Jurkat, Clone E6-1 (cell line): ENCODE results near the gene MSS51.
"Not testable (repeated sequence)": the region's sequence is repeated elsewhere in the genome, so short reads cannot be mapped to it uniquely, and the experiment has no call there.

Source experiments
- DNase-seq: peaks from one replicate; pipeline ENCODE4 v3.0.0-alpha.2; 2011; ENCODE audit warnings: low read depth, low spot score
- H3K4me3 ChIP-seq: 2 replicates; pipeline ENCODE4 v1.5.1; 2011; ENCODE audit warnings: mild to moderate bottlenecking, low read length, control low read depth, moderate library complexity

Gene MSS51

GRCh38 chr10:73424478-73424877, 8.9 kb downstream of the MSS51 start:
- H3K4me3 ChIP-seq: no peak overlapping the region
- DNase-seq: no peak

- no peak overlapping the region for H3K4me3 ChIP-seq
- no peak for DNase-seq
Observed at GRCh38 chr10:73423309-73423708, 10.1 kb downstream of the MSS51 start.

GRCh38 chr10:73416571-73416970, 16.8 kb downstream of the MSS51 start:
- no peak for DNase-seq
- H3K4me3 ChIP-seq: no peak overlapping the region

GRCh38 chr10:73414230-73414945, 19.0 kb downstream of the MSS51 start:
- no peak for DNase-seq
- H3K4me3 ChIP-seq: peak overlapping the region; percentile 91

GRCh38 chr10:73413528-73414229, 19.7 kb downstream of the MSS51 start, which contains the start of gene ANXA7:
Gene ANXA7 (minus strand): TSS chr10:73414058. CDS start chr10:73400856, 13,202 bp downstream.
- peak within 1 kb of the TSS; percentile 91 for H3K4me3 ChIP-seq
- peak; percentile 76 for DNase-seq

- no peak for DNase-seq
- H3K4me3 ChIP-seq: peak overlapping the region; percentile 91
Observed at GRCh38 chr10:73413108-73413527, 20.2 kb downstream of the MSS51 start.

- DNase-seq: no peak
- H3K4me3 ChIP-seq: no peak overlapping the region
Observed at GRCh38 chr10:73410897-73411296, 22.5 kb downstream of the MSS51 start.

- DNase-seq: no peak
- H3K4me3 ChIP-seq: no peak overlapping the region
Observed at GRCh38 chr10:73408978-73409521, 24.3 kb downstream of the MSS51 start.

- DNase-seq: no peak
- no peak overlapping the region for H3K4me3 ChIP-seq
Observed at GRCh38 chr10:73408061-73408460, 25.3 kb downstream of the MSS51 start.

GRCh38 chr10:73407495-73407894, 25.9 kb downstream of the MSS51 start:
- H3K4me3 ChIP-seq: no peak overlapping the region

GRCh38 chr10:73406846-73407245, 26.5 kb downstream of the MSS51 start:
- no peak for DNase-seq

More at GRCh38 chr10:73407495-73407894, 25.9 kb downstream of the MSS51 start:
- no peak for DNase-seq

GRCh38 chr10:73405556-73405955, 27.8 kb downstream of the MSS51 start:
- no peak for DNase-seq
- no peak overlapping the region for H3K4me3 ChIP-seq

More at GRCh38 chr10:73406846-73407245, 26.5 kb downstream of the MSS51 start:
- H3K4me3 ChIP-seq: no peak overlapping the region

GRCh38 chr10:73404690-73405089, 28.7 kb downstream of the MSS51 start:
- no peak overlapping the region for H3K4me3 ChIP-seq

GRCh38 chr10:73401636-73402035, 31.7 kb downstream of the MSS51 start:
- DNase-seq: no peak
- H3K4me3 ChIP-seq: no peak overlapping the region

More at GRCh38 chr10:73404690-73405089, 28.7 kb downstream of the MSS51 start:
- no peak for DNase-seq

GRCh38 chr10:73399063-73399462, 34.3 kb downstream of the MSS51 start:
- H3K4me3 ChIP-seq: no peak overlapping the region
- no peak for DNase-seq

- H3K4me3 ChIP-seq: no peak overlapping the region
- no peak for DNase-seq
Observed at GRCh38 chr10:73398024-73398423, 35.3 kb downstream of the MSS51 start.

- DNase-seq, H3K4me3 ChIP-seq: not testable (repeated sequence)
Observed at GRCh38 chr10:73394325-73394724, 39.0 kb downstream of the MSS51 start.

GRCh38 chr10:73388228-73388627, 45.1 kb downstream of the MSS51 start:
- DNase-seq: no peak
- H3K4me3 ChIP-seq: no peak overlapping the region

- DNase-seq: no peak
Observed at GRCh38 chr10:73386583-73386982, 46.8 kb downstream of the MSS51 start.

GRCh38 chr10:73379064-73379748, 54.2 kb downstream of the MSS51 start:
- no peak for DNase-seq
- no peak overlapping the region for H3K4me3 ChIP-seq

More at GRCh38 chr10:73386583-73386982, 46.8 kb downstream of the MSS51 start:
- H3K4me3 ChIP-seq: no peak overlapping the region
